Stimulated activated CD4-positive, alpha-beta T cell treated with anti-CD3 and anti-CD28 coated beads, Interleukin-1b, Interleukin-23, amount 100 ng/mL, for 1 hour (primary cell): Measurements from ENCODE around the gene ESR1.
"Not testable (repeated sequence)": the region's sequence is repeated elsewhere in the genome, so short reads cannot be mapped to it uniquely, and the experiment has no call there.

Experiments
- DNase-seq, 2 donors: peaks; one replicate each; pipeline ENCODE4 v3.0.0-alpha.2; 2020; ENCODE audit warnings: low read depth in 2 of 2

The ESR1 gene

DNA sequence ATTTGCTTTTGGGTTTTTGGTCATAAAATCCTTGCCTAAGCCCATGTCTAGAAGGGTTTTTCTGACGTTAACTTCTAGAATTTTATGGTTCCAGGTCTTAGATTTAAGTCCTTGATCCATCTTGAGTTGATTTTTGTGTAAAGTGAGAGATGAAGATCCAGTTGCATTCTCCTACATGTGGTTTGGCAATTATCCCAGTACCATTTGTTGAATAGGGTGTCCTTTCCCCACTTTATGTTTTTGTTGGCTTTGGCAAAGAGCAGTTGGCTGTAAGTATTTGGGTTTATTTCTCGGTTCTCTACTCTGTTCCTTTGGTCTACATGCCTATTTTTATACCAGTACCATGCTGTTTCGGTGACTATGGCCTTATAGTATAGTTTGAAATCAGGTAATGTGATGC lies 86.9 kb downstream of the ESR1 start:
- not testable (repeated sequence) for DNase-seq

- not testable (repeated sequence) for DNase-seq
Observed at GRCh38 chr6:151899221-151899620, 91.7 kb downstream of the ESR1 start.

GRCh38 chr6:151899796-151900195 lies 92.3 kb downstream of the ESR1 start:
- not testable (repeated sequence) for DNase-seq

GRCh38 chr6:151900256-151900655 lies 92.8 kb downstream of the ESR1 start:
- no peak for DNase-seq

GRCh38 chr6:151901009-151901411 lies 93.5 kb downstream of the ESR1 start:
- DNase-seq = no peak

GRCh38 chr6:151904631-151905030 lies 97.1 kb downstream of the ESR1 start:
- DNase-seq = no peak

DNA sequence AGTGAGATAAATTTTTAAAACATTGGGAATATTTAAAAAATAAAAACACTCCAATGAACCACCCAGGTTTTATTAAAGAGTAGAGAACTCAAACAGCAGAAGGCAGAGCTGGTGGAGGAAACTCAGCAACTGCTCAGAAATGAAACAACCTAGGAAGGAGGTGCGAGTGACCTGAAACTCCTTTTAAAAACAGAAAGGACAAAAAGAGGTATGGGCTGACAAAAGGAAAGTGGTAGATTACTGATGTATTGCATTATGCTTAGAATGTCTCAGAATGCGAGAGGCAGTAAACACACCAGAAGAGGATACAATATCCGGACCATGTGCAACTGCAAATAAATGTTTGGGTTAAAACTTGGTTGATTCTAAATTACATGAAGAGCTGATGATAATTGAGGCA lies 97.6 kb downstream of the ESR1 start:
- no peak for DNase-seq

DNA sequence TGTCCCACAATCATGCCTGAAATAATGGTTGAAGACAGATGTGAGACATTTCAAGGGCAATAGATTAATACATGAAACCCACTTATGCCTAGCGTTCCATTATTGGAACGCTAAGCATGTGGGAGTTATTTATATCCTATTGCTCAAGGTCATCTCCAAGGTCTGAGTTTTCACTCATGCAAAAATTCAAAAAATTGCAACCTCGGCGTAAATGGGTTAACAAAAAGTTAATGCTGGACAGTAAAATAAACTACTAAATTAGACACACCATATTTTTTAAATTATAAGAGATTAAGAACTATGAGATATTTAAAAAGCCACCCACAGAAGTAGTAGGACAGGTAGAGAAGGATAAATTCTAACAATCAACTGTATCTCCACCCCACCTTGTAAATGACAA lies 98.4 kb downstream of the ESR1 start:
- DNase-seq = no peak

DNA sequence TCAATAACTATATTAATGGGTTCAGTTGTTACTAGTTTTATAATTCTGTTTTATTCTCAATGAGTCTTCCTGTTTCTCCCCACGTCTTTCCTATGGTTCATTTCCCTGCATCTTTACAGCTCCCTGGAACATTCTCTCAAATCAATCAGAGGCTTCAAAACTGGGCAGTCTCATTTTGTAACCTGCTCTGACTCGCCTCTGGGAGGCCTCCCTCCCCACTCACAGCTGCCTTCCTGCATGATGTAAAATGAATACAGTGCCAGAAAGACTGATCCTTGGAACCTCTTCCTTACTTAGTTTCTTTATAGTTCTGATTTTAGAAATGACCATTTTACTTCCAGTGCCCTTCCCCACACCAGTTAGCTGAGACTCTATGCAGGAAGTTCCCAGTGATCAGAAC lies 103.9 kb downstream of the ESR1 start:
- DNase-seq = no peak

DNA sequence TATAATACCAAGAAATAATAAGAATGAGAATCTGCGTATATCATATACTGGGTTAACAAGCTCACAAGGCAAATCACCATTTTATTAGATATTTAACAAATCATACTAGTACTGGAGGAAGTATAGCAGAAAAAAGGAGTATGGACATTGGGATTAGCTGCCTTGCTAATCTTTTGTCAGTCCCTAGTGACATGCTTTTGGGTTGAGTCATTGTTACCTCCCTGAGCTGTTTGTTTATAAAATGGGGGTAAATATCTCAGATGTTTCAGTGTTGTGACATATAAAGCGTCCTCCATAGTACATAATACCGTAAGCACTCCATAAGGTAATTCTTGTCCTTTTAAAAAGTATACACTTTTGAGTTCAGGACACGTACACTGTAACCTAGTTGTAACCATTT lies 107.0 kb downstream of the ESR1 start:
- no peak for DNase-seq

DNA sequence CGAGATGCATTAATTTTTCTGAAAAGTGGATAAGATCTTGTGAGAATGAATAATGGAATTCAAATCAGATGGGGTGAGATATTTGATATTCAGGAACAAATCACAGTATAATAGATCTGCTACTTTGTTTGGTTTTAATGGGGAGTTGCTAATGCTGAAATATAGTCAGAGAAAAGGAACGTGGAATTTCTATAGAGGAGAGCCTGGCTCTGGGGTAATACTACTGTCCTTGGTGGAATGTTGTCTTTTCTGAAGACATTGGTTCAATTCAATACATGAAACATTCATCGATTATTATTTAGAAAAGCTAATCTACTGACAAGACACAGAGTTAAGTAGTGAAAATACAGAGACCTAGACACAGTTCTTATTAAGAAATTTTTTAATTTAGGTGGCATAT lies 108.6 kb downstream of the ESR1 start:
- no peak for DNase-seq

- DNase-seq = no peak
Observed at GRCh38 chr6:151916680-151917164, 109.2 kb downstream of the ESR1 start.

DNA sequence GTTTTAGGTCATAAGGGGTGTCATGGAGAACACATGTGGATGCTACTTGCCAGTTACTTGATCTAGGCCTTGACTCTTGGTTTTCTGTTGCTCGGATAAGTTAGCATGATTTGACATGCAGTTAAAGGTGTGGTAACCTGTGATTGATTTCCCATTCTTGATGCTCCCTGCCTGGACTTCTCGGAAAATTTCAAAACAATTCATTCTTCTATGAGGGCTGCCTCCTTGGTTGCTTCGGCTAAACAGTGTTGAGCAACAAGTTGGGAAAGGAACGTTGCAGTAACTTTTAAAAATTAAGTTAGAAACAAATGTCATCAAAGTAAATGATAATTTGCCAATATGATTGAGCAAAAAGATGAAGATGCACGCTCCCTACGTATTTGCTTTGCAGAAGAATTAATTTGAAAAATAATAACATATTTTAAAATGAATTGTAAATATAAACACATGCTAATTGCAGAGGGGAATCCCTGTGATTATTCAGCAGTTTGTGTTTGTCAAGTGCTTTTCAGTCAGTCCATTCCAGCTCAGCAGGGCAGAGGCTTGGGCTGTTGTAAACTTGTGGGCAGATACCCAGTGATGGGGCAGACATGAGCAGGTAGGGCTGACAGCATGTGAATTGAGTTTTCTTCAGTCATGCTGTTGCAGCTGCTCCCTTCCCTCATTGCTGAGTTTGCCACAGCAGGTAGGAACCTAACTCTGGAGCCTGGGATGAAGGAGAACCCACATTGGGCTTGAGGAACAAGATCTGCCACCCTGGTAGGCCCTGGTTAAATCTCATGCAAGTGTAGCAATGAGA lies 110.2 kb downstream of the ESR1 start:
- DNase-seq = no peak

DNA sequence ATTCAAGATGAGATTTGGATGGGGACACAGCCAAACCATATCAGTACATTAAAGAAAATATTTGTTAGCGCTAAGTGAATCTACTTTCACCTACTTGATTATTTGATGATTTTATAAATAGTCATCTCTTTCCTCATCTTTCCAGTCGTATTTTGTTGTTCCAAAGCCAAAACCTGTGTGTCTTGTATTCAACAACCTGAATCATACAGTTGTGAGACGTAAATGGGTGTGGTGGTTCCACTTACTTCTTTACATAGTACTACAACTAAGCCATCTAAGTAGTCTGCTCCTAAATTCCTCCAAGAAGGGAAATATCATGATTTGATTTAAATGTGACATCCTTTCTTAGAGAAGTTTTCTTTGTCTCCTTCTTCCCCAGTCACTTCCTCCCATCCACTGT lies 132.8 kb downstream of the ESR1 start:
- DNase-seq = no peak

- DNase-seq = no peak
Observed at GRCh38 chr6:151948002-151948743, 140.7 kb downstream of the ESR1 start.

- no peak for DNase-seq
Observed at GRCh38 chr6:151958332-151958731, 150.8 kb downstream of the ESR1 start.

GRCh38 chr6:151959086-151959485 lies 151.6 kb downstream of the ESR1 start:
- DNase-seq = no peak

DNA sequence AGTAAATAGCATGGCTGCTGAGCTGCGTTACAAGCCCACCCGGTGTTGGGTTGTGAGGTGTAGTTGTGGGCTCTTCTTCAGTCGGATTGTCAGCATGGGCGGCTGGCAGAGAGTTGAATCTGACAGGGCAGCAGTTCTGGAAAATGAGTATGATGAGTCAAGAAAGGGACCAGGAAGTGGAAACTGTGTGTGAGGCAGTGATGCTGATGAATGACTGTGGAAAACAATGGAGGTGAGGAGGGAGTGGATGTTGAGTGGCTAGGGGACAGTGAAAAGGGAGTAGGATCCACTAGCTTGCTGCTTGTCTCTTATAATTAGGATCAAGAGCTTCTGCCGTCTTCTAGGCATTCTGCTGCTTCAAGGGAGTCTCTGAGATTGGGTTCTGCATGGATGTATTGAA lies 154.3 kb downstream of the ESR1 start:
- DNase-seq = no peak

GRCh38 chr6:151962246-151962846 lies 154.9 kb downstream of the ESR1 start:
- no peak for DNase-seq

- no peak for DNase-seq
Observed at GRCh38 chr6:151963001-151963400, 155.5 kb downstream of the ESR1 start.

- DNase-seq = not testable (repeated sequence)
Observed at GRCh38 chr6:151964412-151964811, 156.9 kb downstream of the ESR1 start.

GRCh38 chr6:151974061-151974617 lies 166.7 kb downstream of the ESR1 start:
- DNase-seq = no peak
